ENCODE measurements around the gene CFAP410. TPM values are rescaled to one million over a fixed set of nuclear protein-coding genes. Genes with fewer than 3 reads are reported as not detected.
"Not testable (repeated sequence)": the region's sequence is repeated elsewhere in the genome, so short reads cannot be mapped to it uniquely, and the experiment has no call there.

The CFAP410 gene
- total and polyA plus RNA-seq, 4 donors: 11.9 to 46.4 (median 36.6) TPM

DNA sequence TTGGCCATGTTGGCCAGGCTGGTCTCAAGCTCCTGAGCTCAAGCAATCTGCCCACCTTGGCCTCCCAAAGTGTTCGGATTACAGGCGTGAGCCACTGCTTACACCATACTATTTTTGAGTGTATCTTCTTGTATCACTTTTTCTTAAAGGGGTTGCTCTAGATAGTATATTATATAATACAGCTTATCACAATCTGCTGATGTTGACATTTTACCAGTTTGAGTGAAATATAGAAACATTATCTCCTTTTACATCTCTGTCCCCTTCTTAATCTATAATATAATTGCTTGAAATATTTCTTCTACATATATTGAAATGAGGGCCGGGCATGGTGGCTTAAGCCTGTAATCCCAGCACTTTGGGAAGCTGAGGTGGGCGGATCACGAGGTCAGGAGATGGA lies 22.7 kb upstream of the CFAP410 start:
- not testable (repeated sequence) for H3K4me3 ChIP-seq (ENCODE audit: low read depth, low read length); H3K27ac ChIP-seq (ENCODE audit: low read depth, low read length); H3K27me3 ChIP-seq (ENCODE audit: control insufficient read depth, insufficient read depth, low read length); H3K9me3 ChIP-seq (ENCODE audit: control insufficient read depth, insufficient read depth, low read length); H3K4me1 ChIP-seq (ENCODE audit: control insufficient read depth, insufficient read depth, low read length); DNase-seq (ENCODE audit: low read depth in 4 of 6, low spot score in 6 of 6)
- peaks cover 28% of the 10 kb centered on the region for H3K36me3 ChIP-seq (ENCODE audit: control insufficient read depth, insufficient read depth, low read length)
- no CpG with 5 or more reads among the region's 5 CpGs for WGBS (ENCODE audit: insufficient coverage)

DNA sequence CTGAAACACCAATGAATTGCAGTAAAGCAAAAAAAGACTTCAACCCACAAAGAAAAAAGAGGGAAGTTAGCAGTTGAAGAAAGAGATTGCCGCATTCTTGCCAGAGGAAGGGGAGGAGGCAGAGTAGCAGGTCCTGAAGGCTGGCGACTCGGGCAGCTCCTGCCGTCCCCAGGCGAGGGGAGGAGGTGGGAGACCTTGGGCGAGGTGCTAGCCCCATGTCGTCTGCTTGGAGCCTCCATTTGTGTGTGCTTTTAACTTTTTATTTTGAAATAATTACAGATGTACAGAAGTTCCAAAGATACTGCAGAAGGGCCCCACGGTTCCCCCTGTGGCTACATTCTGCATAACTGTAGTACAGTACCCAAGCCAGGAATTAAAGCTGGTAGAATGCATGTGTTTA lies 21.0 kb upstream of the CFAP410 start:
- Histone ChIP-seq H3K4me1 (ENCODE audit: control insufficient read depth, insufficient read depth, low read length) (no peaks in the 10 kb centered on the region), H3K4me3 (ENCODE audit: low read depth, low read length) (no peak overlapping the region), H3K27ac (ENCODE audit: low read depth, low read length) (no peak overlapping the region), H3K9me3 (ENCODE audit: control insufficient read depth, insufficient read depth, low read length) (peaks cover 2% of the 10 kb centered on the region), H3K36me3 (ENCODE audit: control insufficient read depth, insufficient read depth, low read length) (peaks cover 15% of the 10 kb centered on the region), H3K27me3 (ENCODE audit: control insufficient read depth, insufficient read depth, low read length) (no peaks in the 10 kb centered on the region)
- no peak for DNase-seq (ENCODE audit: low read depth in 4 of 6, low spot score in 6 of 6)
- 64% methylated on average over 6 of the region's 8 CpGs for WGBS (ENCODE audit: insufficient coverage)

DNA sequence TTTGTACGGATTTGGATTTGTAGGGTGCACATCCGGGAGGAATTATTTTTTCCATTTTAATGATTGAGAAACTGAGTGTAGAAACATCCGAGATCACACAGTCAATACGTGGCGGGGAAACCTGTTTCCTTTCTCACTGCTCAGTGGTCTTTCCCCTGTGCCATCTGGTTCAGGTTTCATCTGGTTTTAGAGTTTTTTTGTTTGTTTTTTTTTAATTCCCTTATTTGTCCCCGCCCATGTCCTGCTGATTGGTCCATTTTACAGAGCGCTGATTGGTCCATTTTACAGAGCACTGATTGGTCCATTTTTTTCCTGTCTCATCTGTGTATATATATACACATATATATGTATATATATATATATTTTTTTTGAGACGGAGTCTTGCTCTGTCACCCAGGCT lies 20.2 kb upstream of the CFAP410 start:
- H3K9me3 ChIP-seq (ENCODE audit: control insufficient read depth, insufficient read depth, low read length): peaks cover 2% of the 10 kb centered on the region
- no peak overlapping the region for H3K4me3 ChIP-seq (ENCODE audit: low read depth, low read length)
- WGBS (ENCODE audit: insufficient coverage): 92% methylated on average over 4 of the region's 8 CpGs
- no peak for DNase-seq (ENCODE audit: low read depth in 4 of 6, low spot score in 6 of 6)
- H3K4me1 ChIP-seq (ENCODE audit: control insufficient read depth, insufficient read depth, low read length): no peaks in the 10 kb centered on the region
- peaks cover 14% of the 10 kb centered on the region for H3K36me3 ChIP-seq (ENCODE audit: control insufficient read depth, insufficient read depth, low read length)
- no peak overlapping the region for H3K27ac ChIP-seq (ENCODE audit: low read depth, low read length)
- H3K27me3 ChIP-seq (ENCODE audit: control insufficient read depth, insufficient read depth, low read length): no peaks in the 10 kb centered on the region

DNA sequence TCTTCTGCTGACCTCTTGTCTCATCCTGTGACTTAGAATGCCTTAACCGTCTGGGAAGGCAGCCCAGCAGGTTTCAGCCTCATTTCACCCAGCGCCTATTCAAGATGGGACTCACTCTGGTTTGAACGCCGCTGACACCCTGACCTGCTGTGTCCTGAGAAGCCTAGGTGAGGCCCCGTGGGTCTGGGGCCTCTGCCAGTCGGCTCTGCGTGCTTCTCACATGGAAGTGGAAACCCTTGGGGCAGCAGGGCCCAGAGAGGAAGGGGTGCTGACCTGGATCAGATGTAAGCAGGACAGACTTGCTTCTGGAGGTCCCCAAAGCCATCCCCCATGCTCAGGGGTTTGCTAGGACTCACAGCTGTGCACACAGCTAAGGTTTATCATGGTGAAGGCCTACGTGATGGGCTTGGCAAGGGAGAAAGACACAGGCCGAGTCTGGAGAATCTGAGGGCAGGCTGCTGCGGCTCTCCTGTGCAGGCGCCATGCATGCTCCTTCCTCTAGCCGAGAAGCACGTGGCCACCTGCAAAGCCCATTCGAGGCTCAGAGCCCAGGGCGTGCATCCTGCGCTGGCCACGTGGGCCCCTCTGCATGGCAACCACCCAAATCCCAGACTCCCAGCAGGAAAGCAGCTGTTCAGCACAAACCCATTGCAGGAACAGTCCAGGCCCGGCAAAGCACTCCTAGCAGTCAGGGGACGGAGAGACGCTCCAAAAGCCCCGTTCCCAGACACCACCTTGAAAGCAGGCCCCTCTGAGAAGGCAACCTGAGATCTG lies 18.1 kb upstream of the CFAP410 start:
- peaks cover 1% of the 10 kb centered on the region for H3K27me3 ChIP-seq (ENCODE audit: control insufficient read depth, insufficient read depth, low read length)
- H3K4me1 ChIP-seq (ENCODE audit: control insufficient read depth, insufficient read depth, low read length): no peaks in the 10 kb centered on the region
- WGBS (ENCODE audit: insufficient coverage): 84% methylated on average over 21 of the region's 21 CpGs
- H3K9me3 ChIP-seq (ENCODE audit: control insufficient read depth, insufficient read depth, low read length): no peaks in the 10 kb centered on the region
- DNase-seq (ENCODE audit: low read depth in 4 of 6, low spot score in 6 of 6): no peak
- no peak overlapping the region for H3K4me3 ChIP-seq (ENCODE audit: low read depth, low read length)
- no peak overlapping the region for H3K27ac ChIP-seq (ENCODE audit: low read depth, low read length)
- peaks cover 11% of the 10 kb centered on the region for H3K36me3 ChIP-seq (ENCODE audit: control insufficient read depth, insufficient read depth, low read length)

DNA sequence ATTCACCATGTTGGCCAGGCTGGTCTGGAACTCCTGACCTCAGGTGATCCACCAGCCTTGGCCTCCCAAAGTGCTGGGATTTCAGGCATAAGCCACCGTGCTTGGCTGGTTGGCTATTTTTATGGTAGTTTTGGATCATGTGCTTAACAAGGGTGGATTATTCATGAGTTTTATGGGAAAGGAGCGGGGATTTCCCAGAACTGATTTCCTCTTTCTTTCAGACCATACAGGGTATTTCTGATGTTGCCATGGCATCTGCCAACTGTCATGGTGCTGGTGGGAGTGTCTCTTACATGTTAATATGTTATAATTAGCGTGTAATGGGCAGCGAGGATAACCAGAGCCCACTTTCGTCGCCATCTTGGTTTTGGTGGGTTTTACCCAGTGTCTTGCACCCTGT lies 17.4 kb upstream of the CFAP410 start:
- 75% methylated on average over 5 of the region's 6 CpGs for WGBS (ENCODE audit: insufficient coverage)
- DNase-seq (ENCODE audit: low read depth in 4 of 6, low spot score in 6 of 6): no peak
- peaks cover 8% of the 10 kb centered on the region for H3K27me3 ChIP-seq (ENCODE audit: control insufficient read depth, insufficient read depth, low read length)
- H3K27ac ChIP-seq (ENCODE audit: low read depth, low read length): no peak overlapping the region
- H3K4me1 ChIP-seq (ENCODE audit: control insufficient read depth, insufficient read depth, low read length): peaks cover 4% of the 10 kb centered on the region
- H3K36me3 ChIP-seq (ENCODE audit: control insufficient read depth, insufficient read depth, low read length): peaks cover 14% of the 10 kb centered on the region
- no peak overlapping the region for H3K4me3 ChIP-seq (ENCODE audit: low read depth, low read length)
- no peaks in the 10 kb centered on the region for H3K9me3 ChIP-seq (ENCODE audit: control insufficient read depth, insufficient read depth, low read length)

DNA sequence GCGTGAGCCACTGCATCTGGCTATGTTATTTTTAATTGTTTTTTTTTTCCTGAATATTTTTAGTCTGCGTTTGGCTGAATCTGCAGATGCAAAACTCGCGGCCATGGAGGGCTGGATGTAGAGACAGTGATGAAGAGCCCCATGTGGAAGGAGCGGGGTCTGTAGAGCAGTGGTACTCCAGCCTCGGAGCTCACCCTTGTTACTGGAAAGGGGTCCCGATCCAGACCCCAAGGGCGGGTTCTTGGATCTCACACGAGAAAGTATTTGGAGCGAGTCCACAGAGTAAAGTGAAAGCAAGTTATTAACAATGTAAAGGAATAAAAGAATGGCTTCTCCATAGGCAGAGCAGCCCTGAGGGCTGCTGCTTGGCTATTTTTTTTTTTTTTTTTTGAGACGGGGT lies 17.0 kb upstream of the CFAP410 start:
- Histone ChIP-seq H3K4me1 (ENCODE audit: control insufficient read depth, insufficient read depth, low read length) (peaks cover 9% of the 10 kb centered on the region), H3K36me3 (ENCODE audit: control insufficient read depth, insufficient read depth, low read length) (peaks cover 15% of the 10 kb centered on the region), H3K4me3 (ENCODE audit: low read depth, low read length) (no peak overlapping the region), H3K27me3 (ENCODE audit: control insufficient read depth, insufficient read depth, low read length) (peaks cover 12% of the 10 kb centered on the region), H3K27ac (ENCODE audit: low read depth, low read length) (no peak overlapping the region), H3K9me3 (ENCODE audit: control insufficient read depth, insufficient read depth, low read length) (no peaks in the 10 kb centered on the region)
- 89% methylated on average over 8 of the region's 11 CpGs for WGBS (ENCODE audit: insufficient coverage)
- DNase-seq (ENCODE audit: low read depth in 4 of 6, low spot score in 6 of 6): no peak

DNA sequence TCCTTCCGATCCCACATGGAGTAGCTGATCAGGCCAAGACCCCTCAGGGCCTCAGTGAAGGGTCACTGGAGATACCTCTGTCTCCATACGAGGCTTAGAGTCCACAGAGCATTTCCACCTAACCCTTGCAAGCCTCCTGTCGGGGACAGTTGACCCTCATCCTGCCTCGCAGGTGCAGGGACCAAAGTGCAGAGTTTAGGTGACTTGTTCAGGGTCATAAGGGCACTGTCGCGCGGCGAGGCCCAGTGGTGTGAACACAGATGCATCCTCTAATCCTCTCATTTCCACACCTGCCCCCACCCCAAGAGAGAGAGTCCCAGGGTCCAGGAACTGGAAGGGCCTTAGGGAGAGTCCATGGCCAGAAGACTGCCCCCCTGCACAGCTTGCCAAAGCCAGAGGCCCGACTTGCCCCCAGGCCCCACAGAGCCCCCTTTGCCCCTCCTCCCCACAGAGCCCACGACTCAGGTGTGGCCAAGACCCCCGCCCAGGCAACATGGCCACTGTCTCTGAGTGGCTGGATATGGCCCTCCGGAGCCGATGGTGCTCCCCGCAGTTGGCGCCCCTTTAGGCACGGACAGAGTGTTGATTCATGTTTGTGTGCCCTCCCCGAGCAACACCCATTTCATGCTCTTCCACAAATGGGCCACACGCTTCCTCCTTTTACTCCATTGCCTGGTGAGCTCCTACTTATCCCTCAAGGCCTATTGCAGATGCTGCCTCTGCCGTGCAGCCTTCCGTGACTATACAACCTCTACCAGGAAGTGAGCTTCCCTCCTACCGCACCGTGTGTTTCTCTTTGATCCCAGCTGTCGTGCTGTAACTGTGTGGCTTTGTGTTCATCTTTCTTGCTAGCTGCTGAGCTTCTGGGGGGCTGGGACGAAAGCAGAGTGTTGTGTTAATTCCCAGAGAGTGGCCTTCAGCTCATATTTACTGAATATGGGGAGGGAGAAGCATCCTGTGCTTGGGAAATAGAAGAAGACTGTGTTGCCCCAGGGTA lies 15.9 kb upstream of the CFAP410 start:
- WGBS (ENCODE audit: insufficient coverage): 87% methylated on average over 13 of the region's 24 CpGs
- Histone ChIP-seq H3K4me3 (ENCODE audit: low read depth, low read length) (no peak overlapping the region), H3K9me3 (ENCODE audit: control insufficient read depth, insufficient read depth, low read length) (no peaks in the 10 kb centered on the region), H3K4me1 (ENCODE audit: control insufficient read depth, insufficient read depth, low read length) (peaks cover 13% of the 10 kb centered on the region), H3K27me3 (ENCODE audit: control insufficient read depth, insufficient read depth, low read length) (peaks cover 18% of the 10 kb centered on the region), H3K36me3 (ENCODE audit: control insufficient read depth, insufficient read depth, low read length) (peaks cover 15% of the 10 kb centered on the region), H3K27ac (ENCODE audit: low read depth, low read length) (no peak overlapping the region)
- DNase-seq (ENCODE audit: low read depth in 4 of 6, low spot score in 6 of 6): no peak

DNA sequence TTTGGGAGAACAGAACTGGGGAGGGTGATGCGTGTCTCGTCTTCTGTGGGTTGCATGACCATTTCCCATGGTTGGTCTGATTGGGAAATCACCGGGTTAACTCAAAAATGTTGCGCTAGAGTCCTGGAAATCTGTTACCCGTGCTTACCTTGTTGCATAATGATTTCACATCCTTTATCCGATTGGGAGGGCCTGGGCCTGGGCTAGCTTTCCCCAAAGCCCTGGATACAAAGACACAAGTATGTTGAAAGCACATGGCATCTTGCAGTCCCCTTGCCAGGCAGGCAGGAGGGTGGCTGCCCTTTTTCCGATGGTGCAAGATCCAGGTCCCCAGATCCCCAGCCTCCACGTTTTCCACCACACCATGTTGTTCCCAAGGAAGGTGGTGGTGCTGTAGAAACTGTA lies 14.8 kb upstream of the CFAP410 start:
- 69% methylated on average over 6 of the region's 8 CpGs for WGBS (ENCODE audit: insufficient coverage)
- peaks cover 27% of the 10 kb centered on the region for H3K27me3 ChIP-seq (ENCODE audit: control insufficient read depth, insufficient read depth, low read length)
- H3K36me3 ChIP-seq (ENCODE audit: control insufficient read depth, insufficient read depth, low read length): peaks cover 15% of the 10 kb centered on the region
- no peaks in the 10 kb centered on the region for H3K9me3 ChIP-seq (ENCODE audit: control insufficient read depth, insufficient read depth, low read length)
- H3K4me3 ChIP-seq (ENCODE audit: low read depth, low read length): no peak overlapping the region
- no peak for DNase-seq (ENCODE audit: low read depth in 4 of 6, low spot score in 6 of 6)
- H3K27ac ChIP-seq (ENCODE audit: low read depth, low read length): no peak overlapping the region
- peaks cover 17% of the 10 kb centered on the region for H3K4me1 ChIP-seq (ENCODE audit: control insufficient read depth, insufficient read depth, low read length)

DNA sequence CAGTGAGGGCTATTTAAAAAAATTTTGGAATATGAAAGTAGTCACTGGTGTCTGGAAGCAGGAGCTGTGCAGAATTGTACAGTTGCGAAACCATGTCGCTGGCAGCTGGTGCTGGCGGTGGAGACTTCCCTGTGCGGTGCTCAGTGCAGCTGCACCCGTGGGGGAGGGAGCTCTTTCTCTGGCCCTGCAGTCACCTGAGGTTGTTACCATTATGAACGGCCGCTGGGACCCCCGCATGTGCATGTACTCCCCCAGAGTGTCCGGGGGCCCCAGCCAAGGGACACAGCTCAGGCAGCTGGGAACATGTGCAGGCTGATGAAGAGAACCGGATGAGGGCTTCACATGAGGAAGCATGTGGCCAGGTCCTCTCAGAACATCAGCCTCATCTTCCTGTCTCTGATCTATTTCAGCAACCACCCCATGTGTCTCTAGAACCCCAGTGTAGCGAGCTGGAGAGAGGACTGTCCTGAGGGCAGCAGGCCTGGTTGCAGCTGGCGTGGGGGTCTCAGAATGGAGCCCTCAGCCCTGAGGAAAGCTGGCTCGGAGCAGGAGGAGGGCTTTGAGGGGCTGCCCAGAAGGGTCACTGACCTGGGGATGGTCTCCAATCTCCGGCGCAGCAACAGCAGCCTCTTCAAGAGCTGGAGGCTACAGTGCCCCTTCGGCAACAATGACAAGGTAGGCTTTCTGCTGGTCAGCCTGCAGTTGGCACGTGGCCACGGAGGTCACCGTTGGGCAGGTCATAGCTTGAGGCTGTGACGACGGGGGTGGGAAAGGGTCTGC lies 14.2 kb upstream of the CFAP410 start, which contains the start of gene TRPM2:
Gene TRPM2, plus strand, starts transcription at position 431 of the 780 bp plus-strand sequence. Its CDS starts 80 bp downstream, at position 511.
- peaks cover 15% of the 10 kb centered on the region for H3K36me3 ChIP-seq (ENCODE audit: control insufficient read depth, insufficient read depth, low read length)
- H3K27ac ChIP-seq (ENCODE audit: low read depth, low read length): no peak within 1 kb of the TSS
- peaks cover 17% of the 10 kb centered on the region for H3K4me1 ChIP-seq (ENCODE audit: control insufficient read depth, insufficient read depth, low read length)
- DNase-seq (ENCODE audit: low read depth in 4 of 6, low spot score in 6 of 6): no peak
- peaks cover 27% of the 10 kb centered on the region for H3K27me3 ChIP-seq (ENCODE audit: control insufficient read depth, insufficient read depth, low read length)
- WGBS (ENCODE audit: insufficient coverage): 73% methylated on average over 21 of the region's 21 CpGs
- H3K9me3 ChIP-seq (ENCODE audit: control insufficient read depth, insufficient read depth, low read length): no peaks in the 10 kb centered on the region
- H3K4me3 ChIP-seq (ENCODE audit: low read depth, low read length): no peak within 1 kb of the TSS
